Smooth muscle cell (in vitro differentiated cells): ENCODE measurements around the gene SCN3A. TPM values are rescaled to one million over a fixed set of nuclear protein-coding genes. Genes with fewer than 3 reads are reported as not detected.

Experiments
- DNase-seq: peaks from one replicate; lab custom pipeline; 2025; ENCODE audit not compliant: unreplicated experiment; lab: John Stamatoyannopoulos, UW
- H2AFZ ChIP-seq: fragments of 200-600 bp; sonication (generic); 2 replicates; pipeline ENCODE4 v1.6.0; 2016; ENCODE audit warnings: antibody characterized with exemption, low read depth, mild to moderate bottlenecking
- H3F3A ChIP-seq: fragments of 200-600 bp; sonication (generic); 2 replicates; pipeline ENCODE4 v1.6.0; 2017; ENCODE audit warnings: antibody characterized with exemption, low read depth
- H3K27ac ChIP-seq: fragments of 200-600 bp; sonication (generic); 2 replicates; pipeline ENCODE4 v1.5.1; 2016; ENCODE audit warnings: low read depth, mild to moderate bottlenecking
- H3K27me3 ChIP-seq: fragments of 200-600 bp; sonication (generic); 2 replicates; pipeline ENCODE4 v1.6.1; 2016; ENCODE audit warnings: low read depth, mild to moderate bottlenecking
- H3K36me3 ChIP-seq: fragments of 200-600 bp; sonication (generic); 2 replicates; pipeline ENCODE4 v1.5.1; 2016; ENCODE audit warnings: low read depth
- H3K4me1 ChIP-seq: fragments of 200-600 bp; sonication (generic); 2 replicates; pipeline ENCODE4 v1.5.1; 2016; ENCODE audit warnings: low read depth
- H3K4me2 ChIP-seq: fragments of 200-600 bp; sonication (generic); 2 replicates; pipeline ENCODE4 v1.6.0; 2016; ENCODE audit warnings: mild to moderate bottlenecking
- H3K4me3 ChIP-seq: fragments of 200-600 bp; sonication (generic); 2 replicates; pipeline ENCODE4 v1.5.1; 2016; ENCODE audit warnings: mild to moderate bottlenecking
- H3K79me2 ChIP-seq: fragments of 200-600 bp; sonication (generic); 2 replicates; pipeline ENCODE4 v1.6.0; 2016; ENCODE audit warnings: low read depth, mild to moderate bottlenecking
- H3K9ac ChIP-seq: fragments of 200-600 bp; sonication (generic); 2 replicates; pipeline ENCODE4 v1.6.0; 2016; ENCODE audit warnings: low read depth
- H3K9me3 ChIP-seq: fragments of 200-600 bp; sonication (generic); replicated peaks from 2 replicates; pipeline ENCODE4 v1.5.1; 2016; ENCODE audit warnings: low read depth
- H4K20me1 ChIP-seq: fragments of 200-600 bp; sonication (generic); 2 replicates; pipeline ENCODE4 v1.6.0; 2016; ENCODE audit warnings: low read depth
- CTCF ChIP-seq: fragments of 200-600 bp; sonication (generic); IDR thresholded peaks from 2 replicates; pipeline ENCODE4 v1.5.1; 2017; ENCODE audit warnings: borderline replicate concordance, mild to moderate bottlenecking, antibody characterized with exemption; ENCODE audit not compliant: insufficient read depth, poor library complexity, severe bottlenecking
- WGBS: methylation state at CpG from one replicate; pipeline ENCODE4 v1.1.7; 2016; ENCODE audit warnings: low lambda C conversion rate; 5-methylcytosine and 5-hydroxymethylcytosine counted together
- polyA plus RNA-seq: library from polyadenylated mRNA; unstranded; fragments of >200 nt; fragmentation: Nextera tagmentation; extraction: Ambion mirVana; gene quantifications from 2 replicates; pipeline ENCODE4 v1.2.1, GENCODE V29; 2016
- total RNA-seq: library from RNA; depleted of rRNA; stranded (reverse); fragments of >200 nt; gene quantifications from 2 replicates; pipeline ENCODE4 v1.2.3, GENCODE V29; 2014

Gene SCN3A
- total and polyA plus RNA-seq, 2 experiments from 2014 or later = not detected

- Histone ChIP-seq H4K20me1 (no peaks in the 10 kb centered on the region), H3K9ac (no peak overlapping the region), H3F3A (no peaks in the 10 kb centered on the region), H2AFZ (no peak overlapping the region), H3K9me3 (no peaks in the 10 kb centered on the region), H3K79me2 (no peaks in the 10 kb centered on the region), H3K4me2 (no peak overlapping the region), H3K36me3 (no peaks in the 10 kb centered on the region), H3K27me3 (no peaks in the 10 kb centered on the region), H3K27ac (no peak overlapping the region), H3K4me1 (no peaks in the 10 kb centered on the region), H3K4me3 (no peak overlapping the region)
- no peak for DNase-seq
- 85% methylated on average over 4 of the region's 4 CpGs for WGBS
- no peak for TF ChIP-seq CTCF
These were observed 7.4 kb downstream of the SCN3A start for GRCh38 chr2:165196411-165196810.

- H3K27ac ChIP-seq = no peak overlapping the region
- H4K20me1 ChIP-seq = no peaks in the 10 kb centered on the region
- no peak overlapping the region for H3K4me3 ChIP-seq
- H3K27me3 ChIP-seq = no peaks in the 10 kb centered on the region
- no peak for DNase-seq
- H3K4me1 ChIP-seq = no peaks in the 10 kb centered on the region
- H3K36me3 ChIP-seq = no peaks in the 10 kb centered on the region
- H3F3A ChIP-seq = no peaks in the 10 kb centered on the region
- TF ChIP-seq CTCF = no peak
- H3K4me2 ChIP-seq = no peak overlapping the region
- 93% methylated on average over 4 of the region's 4 CpGs for WGBS
- H3K79me2 ChIP-seq = no peaks in the 10 kb centered on the region
- no peak overlapping the region for H2AFZ ChIP-seq
- H3K9me3 ChIP-seq = no peaks in the 10 kb centered on the region
- H3K9ac ChIP-seq = no peak overlapping the region
These were observed 10.6 kb downstream of the SCN3A start for GRCh38 chr2:165193178-165193777.

- Histone ChIP-seq H3K4me3 (no peak overlapping the region), H2AFZ (no peak overlapping the region), H3K4me1 (no peaks in the 10 kb centered on the region), H3K27me3 (no peaks in the 10 kb centered on the region), H3K36me3 (no peaks in the 10 kb centered on the region), H3K9me3 (no peaks in the 10 kb centered on the region), H4K20me1 (no peaks in the 10 kb centered on the region), H3F3A (no peaks in the 10 kb centered on the region), H3K4me2 (no peak overlapping the region), H3K27ac (no peak overlapping the region), H3K79me2 (no peaks in the 10 kb centered on the region), H3K9ac (no peak overlapping the region)
- TF ChIP-seq CTCF = no peak
- no peak for DNase-seq
- 88% methylated on average over 2 of the region's 2 CpGs for WGBS
These were observed 11.1 kb downstream of the SCN3A start for GRCh38 chr2:165192729-165193128.

GRCh38 chr2:165191096-165191728 is 12.6 kb downstream of the SCN3A start:
- no peaks in the 10 kb centered on the region for H3K79me2 ChIP-seq
- DNase-seq = no peak
- 70% methylated on average over 2 of the region's 2 CpGs for WGBS
- no peak overlapping the region for H2AFZ ChIP-seq
- H4K20me1 ChIP-seq = no peaks in the 10 kb centered on the region
- no peak overlapping the region for H3K4me3 ChIP-seq
- H3K27ac ChIP-seq = no peak overlapping the region
- no peaks in the 10 kb centered on the region for H3K36me3 ChIP-seq
- no peaks in the 10 kb centered on the region for H3K27me3 ChIP-seq
- H3K4me2 ChIP-seq = no peak overlapping the region
- TF ChIP-seq CTCF = no peak
- no peak overlapping the region for H3K9ac ChIP-seq
- no peaks in the 10 kb centered on the region for H3K9me3 ChIP-seq
- H3F3A ChIP-seq = no peaks in the 10 kb centered on the region
- no peaks in the 10 kb centered on the region for H3K4me1 ChIP-seq
